Head of caudate nucleus (tissue), 42 donors: Measurements from ENCODE around the gene EXT2.

Experiments used
- DNase-seq, 42 donors: peaks; one replicate each; pipeline versions ENCODE4 v3.0.0 to v3.0.0-alpha.2; 2020 to 2021; ENCODE audit warnings: mixed read lengths in 7 of 42
- intact Hi-C: fragments of 100-400 bp; cut with DNase I; formaldehyde crosslinking; loops from one replicate; pipeline ENCODE4 v1.15.0; 2022

The EXT2 gene

DNA sequence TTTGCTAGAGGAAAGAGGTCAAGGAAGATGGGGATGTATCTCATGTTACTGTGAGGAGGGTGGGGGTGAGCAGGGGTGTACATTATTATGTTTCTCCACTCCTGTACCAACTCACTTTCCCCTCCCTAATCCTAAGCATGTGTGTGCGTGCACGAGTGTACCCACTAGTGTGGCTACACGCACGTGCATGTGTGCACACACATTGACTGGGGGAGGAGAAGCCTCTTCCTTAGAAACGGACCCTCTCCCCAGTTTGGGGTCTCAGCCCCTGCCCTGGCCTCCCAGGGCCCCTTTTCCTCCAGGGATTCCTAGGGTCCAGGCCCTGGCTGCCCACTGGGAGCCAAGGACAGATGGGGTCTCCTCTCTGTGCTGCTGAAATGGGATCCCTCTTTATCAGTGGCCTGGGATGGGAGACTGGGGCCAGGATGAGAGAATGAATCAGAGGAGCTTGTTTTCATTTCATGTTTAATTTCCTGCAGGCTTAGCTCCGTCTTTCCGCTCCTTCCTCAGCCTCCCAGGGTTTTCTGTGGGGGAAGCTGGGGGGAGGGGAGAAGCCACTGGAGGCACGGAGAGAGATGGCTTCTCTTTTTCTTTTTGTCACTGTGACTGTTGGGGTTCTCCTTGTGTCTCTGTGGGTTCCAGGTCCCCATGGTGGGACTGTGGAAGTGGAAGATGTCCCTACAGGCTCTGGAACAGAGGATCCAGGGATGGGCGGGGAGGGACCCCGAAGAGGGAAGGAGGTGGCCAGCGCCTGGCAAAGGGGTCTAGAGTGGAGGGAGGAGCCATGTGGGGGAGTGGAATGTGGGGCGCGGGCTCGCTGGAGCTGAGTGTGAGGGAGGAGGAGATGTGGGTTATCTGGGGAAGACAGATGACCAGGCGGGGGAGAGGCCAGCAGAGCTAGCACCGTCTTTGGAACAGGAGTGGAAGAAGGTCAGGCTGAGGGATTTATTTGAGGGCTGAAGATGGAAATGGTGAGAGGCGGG lies 174.2 kb downstream of the EXT2 start:
- intact Hi-C loops, result no loop called here
- peak in 1 of 42 donors; percentile 5 for DNase-seq

DNA sequence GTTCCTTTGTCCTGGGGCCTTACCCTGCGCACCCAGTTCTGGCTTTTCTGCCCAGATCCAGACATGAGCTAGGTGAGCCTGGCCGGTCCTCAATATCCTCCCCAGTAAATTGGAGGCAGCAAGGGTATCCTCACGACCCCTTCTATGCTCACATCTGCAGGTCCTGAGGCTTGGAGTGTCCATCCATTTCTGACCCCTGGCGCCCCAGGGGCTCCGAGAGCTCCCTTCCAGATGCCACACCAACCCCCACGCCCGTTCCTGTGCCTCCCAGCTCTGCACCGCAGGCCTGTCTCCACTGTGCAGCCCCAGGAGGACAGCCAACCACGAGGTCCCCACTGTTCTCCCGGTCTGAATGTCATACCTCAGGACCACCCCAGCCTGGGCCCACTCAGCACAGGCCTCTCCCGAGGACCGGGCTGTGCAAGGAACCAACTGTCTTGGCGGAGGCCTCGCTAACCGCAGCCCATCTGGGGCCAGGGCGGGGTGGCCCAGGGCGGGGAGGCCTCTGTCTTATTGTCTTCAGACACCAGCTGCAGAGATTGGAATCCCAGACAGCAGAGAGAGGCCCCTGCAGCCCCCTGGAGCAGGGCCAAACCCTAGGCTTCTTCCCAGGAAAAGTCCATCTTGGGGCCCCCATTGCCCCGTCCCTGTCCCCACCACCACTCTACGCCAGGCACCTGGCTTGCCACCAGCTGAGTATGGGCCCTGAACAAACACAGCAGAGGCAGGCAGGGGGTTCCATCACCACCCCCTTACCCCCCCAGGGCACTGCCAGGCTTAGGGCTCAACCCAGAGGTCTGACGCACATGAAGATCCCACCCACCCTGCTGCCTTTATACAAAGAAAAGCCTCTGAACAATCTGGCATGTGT lies 175.2 kb downstream of the EXT2 start:
- intact Hi-C loops, result no loop called here
- no peak for DNase-seq

DNA sequence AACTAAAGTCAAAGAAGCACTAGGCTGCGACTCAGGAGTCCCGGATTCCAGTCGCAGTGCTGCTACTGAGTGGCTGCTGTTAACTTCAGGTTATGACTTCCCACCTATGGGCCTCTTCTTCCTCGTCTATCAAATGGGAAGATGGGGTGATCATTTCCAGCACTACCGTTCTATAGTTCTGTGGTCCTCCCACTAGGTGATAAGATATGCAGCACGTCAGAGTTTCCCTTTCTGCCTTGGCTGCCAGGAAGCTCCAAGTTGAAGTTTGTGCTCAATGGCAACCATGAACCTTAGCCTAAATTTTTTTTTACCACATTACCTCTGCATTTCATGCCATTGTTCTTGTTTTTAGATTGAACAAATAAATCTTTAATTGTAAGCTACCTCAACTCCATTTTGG lies 175.8 kb downstream of the EXT2 start:
- no peak for DNase-seq
- intact Hi-C loops, result no loop called here

DNA sequence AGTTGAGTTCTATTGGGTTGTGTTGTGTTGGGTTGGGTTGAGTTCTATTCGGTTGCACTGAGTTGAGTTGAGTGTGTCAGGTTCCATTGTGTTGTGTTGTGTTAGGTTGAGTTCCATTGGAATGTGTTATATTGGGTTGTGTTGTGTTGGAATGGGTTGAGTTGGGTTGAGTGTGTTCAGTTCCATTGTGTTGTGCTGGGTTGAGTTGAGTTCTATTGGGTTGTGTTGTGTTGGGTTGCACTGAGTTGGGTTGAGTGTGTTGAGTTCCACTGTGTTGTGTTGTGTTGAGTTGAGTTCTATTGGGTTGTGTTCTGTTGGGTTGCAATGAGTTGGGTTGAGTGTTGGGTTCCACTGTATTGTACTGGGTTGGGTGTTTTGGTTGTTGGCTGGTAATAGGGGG lies 178.9 kb downstream of the EXT2 start:
- intact Hi-C loops, result no loop called here
- DNase-seq, result no peak

- DNase-seq, result peak in 1 of 42 donors; percentile 3
These were observed 179.8 kb downstream of the EXT2 start for GRCh38 chr11:44275241-44275640.

GRCh38 chr11:44275961-44276550 lies 180.6 kb downstream of the EXT2 start:
- intact Hi-C loops, result no loop called here

More at GRCh38 chr11:44275241-44275640, 179.8 kb downstream of the EXT2 start:
- intact Hi-C loops, result no loop called here

GRCh38 chr11:44277196-44278090 lies 182.0 kb downstream of the EXT2 start:
- DNase-seq, result no peak
- intact Hi-C loops, result no loop called here

More at GRCh38 chr11:44275961-44276550, 180.6 kb downstream of the EXT2 start:
- DNase-seq, result peak in 1 of 42 donors; percentile 11

GRCh38 chr11:44279483-44279882 lies 184.0 kb downstream of the EXT2 start:
- DNase-seq, result no peak
- intact Hi-C loops, result no loop called here

DNA sequence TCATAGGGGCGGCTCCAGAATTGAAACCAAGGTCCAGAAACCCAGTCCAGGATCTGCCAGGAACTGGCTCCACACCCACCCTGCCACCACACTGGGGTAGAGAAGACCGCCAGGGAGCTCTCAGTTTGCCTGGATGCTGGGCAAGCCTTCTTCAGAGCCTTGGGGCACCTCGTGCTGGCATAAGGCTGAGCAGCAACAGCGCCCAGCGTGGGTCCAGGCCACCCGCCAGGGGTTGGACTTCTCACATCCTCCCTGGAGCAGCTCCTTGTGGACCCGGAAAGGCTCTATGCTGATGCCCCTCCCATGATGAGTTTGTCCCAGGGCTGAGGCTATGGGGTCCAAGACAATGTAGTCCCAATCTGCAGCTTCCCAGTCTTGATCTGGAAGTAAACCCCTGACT lies 184.8 kb downstream of the EXT2 start:
- DNase-seq, result no peak
- intact Hi-C loops, result no loop called here

DNA sequence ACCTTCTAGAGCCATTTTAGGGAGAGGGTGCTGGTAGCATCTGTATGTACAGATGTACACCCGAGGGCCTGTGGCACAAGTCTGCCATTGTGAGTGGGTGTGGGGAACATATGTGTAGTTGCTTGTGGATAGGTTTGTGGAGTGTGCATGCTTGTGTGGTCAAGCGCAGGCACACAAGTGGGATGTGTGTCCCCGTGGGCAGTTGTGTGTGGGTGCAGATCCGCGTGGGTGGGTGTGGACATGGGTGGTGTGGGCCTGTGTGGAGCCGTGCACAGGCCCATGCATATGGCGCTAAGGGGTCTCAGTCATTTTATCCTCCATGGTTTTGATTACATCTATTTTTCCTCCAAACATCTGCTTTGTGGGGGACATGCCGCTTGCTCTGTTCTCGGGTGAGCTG lies 185.7 kb downstream of the EXT2 start:
- intact Hi-C loops, result no loop called here
- no peak for DNase-seq

DNA sequence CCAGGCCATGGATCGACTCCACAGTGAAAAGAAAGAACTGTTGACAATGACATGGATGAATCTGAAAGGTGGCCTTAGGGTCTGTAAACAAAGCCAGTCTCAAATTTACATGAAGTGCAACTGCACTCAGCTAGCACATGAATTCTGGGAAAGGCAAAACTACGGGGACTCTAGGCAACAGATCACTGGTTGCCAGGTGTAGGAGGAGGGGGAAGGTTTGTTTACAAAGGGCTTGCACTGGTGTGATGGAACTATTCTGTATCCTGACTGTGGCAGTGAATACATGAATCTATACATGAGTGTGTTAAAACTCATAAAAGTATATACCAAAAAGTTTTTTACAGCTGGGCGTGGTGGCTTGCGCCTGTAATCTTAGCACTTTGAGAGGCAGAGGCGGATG lies 187.1 kb downstream of the EXT2 start:
- DNase-seq, result no peak
- intact Hi-C loops, result no loop called here

DNA sequence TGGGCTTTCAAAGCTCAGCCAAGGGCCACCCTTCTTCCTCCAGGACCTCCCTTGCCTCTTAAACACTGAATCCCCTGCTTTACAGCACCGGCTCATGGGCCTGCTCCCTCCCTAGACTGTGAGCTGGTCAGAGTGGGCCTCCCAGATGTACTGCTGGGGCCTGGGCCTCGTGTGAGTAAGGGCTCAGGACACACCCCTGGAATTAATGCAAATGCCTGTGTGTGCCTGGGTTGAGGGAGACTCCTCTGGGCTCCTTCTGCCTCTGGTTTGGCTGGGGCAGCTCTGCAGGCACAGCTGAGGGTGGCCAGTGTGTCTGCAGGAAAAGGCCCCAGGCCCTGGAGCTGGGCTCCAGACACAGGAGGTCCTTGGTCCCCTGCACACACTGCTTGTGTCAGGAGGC lies 190.3 kb downstream of the EXT2 start:
- DNase-seq, result no peak
- intact Hi-C loops, result loop anchor here (2.0 kb wide), 1 partner anchor 253 kb away; no protein-coding TSS in a partner anchor

DNA sequence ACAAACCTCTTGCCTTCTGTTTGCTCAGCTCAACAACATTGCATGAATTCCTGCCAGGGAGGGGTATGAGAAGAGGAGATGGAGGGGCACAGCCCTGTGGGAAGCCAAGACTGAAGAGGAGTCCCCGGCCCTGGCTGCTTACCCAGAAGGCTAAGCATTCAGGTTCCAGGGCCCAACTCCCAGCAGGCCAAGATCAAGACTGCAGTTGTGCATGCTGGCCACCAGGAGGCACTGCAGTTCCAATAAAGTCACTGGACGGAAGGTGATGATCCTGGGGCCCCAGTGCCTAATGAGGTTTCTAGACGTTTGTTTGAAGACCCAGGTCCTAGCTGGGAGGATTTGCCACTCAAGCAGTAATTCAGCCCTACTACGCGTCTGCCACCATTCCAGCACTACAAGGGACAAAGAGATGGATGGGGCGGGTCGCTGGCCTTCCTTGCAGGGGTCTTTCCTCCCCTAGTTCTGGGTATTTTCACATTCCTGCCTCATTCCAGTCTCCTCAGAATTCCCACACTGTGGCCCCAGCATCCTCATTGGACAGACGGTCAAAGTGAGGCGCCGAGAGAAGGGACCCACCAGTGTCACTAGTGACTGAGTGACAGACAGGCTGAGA lies 190.9 kb downstream of the EXT2 start:
- intact Hi-C loops, result loop anchor here (2.0 kb wide), 1 partner anchor 252 kb away; no protein-coding TSS in a partner anchor
- DNase-seq, result peak in 38 of 42 donors; percentile 9 to 76 (median 51)

DNA sequence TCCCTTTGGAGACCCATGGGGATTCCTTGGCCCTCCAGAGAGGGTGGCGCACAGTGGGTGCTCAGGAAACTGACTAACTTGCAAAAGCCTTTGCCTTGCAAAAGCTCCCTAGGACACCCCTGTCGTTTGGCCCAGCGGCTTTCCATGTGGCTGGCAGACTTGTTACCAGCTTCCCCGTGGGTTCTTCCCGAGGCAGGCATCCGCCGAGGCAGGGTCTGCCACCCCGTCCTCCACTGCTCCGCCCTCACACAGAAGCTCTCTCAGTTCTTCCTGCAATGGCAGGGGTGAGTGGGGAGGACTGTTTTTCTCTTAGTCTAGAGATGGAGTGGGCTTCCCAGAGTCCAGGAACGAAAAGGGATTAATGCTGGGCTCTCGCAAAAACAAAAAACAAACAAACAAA lies 191.4 kb downstream of the EXT2 start:
- DNase-seq, result no peak
- intact Hi-C loops, result loop anchor here (2.0 kb wide), 1 partner anchor 252 kb away; no protein-coding TSS in a partner anchor

GRCh38 chr11:44288133-44288526 lies 192.7 kb downstream of the EXT2 start:
- intact Hi-C loops, result no loop called here
- DNase-seq, result no peak

- intact Hi-C loops, result no loop called here
- no peak for DNase-seq
These were observed 194.7 kb downstream of the EXT2 start for GRCh38 chr11:44290208-44290607.
